GM12892 (cell line): Measurements from ENCODE around the gene GPR173.

Source experiments
- DNase-seq: peaks from one replicate; pipeline ENCODE4 v3.0.0; 2011; ENCODE audit not compliant: insufficient read length
- FAIRE-seq: peaks from 2 replicates; lab custom pipeline; 2011; peaks lifted over from hg19 to GRCh38; lab: Jason Lieb, UNC
- POLR2A ChIP-seq: IDR thresholded peaks from 2 replicates; pipeline ENCODE4 v1.6.1; 2011; ENCODE audit warnings: low read depth, low read length, control low read depth
- POLR2AphosphoS5 ChIP-seq: IDR thresholded peaks from 2 replicates; pipeline ENCODE4 v1.6.1; 2011; ENCODE audit warnings: low read depth, low read length, control low read depth
- TAF1 ChIP-seq: IDR thresholded peaks from 2 replicates; pipeline ENCODE4 v1.6.1; 2011; ENCODE audit warnings: low read depth, mild to moderate bottlenecking, control low read depth, low read length, borderline replicate concordance

Gene GPR173

GRCh38 chrX:53028678-53029077 lies 19.9 kb upstream of the GPR173 start:
- DNase-seq (no peak), FAIRE-seq (no peak)
- no peak for TF ChIP-seq POLR2A
- TF ChIP-seq POLR2AphosphoS5: no peak
- no peak for TF ChIP-seq TAF1

DNA sequence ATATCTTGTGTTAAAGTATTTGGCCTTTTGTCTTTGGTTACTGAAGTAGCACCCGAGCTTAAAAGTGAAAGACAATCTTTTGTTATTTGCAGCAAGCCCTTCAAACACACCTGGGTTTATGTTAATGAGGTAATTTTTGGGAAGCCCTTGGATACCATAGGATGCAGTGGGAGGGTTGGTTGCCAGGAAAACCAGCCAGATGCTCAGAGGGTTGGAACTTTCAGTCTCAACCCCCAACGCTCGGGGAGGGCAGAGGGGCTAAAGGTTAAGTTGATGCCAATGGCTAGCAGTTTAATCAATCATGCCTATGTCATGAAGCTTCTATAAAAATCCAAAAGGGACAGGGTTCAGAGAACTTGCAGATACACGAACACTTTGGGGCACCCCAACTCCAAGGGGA lies 17.2 kb upstream of the GPR173 start:
- DNase-seq: no peak
- TF ChIP-seq TAF1 (no peak), POLR2AphosphoS5 (no peak), POLR2A (no peak)
- FAIRE-seq: no peak

DNA sequence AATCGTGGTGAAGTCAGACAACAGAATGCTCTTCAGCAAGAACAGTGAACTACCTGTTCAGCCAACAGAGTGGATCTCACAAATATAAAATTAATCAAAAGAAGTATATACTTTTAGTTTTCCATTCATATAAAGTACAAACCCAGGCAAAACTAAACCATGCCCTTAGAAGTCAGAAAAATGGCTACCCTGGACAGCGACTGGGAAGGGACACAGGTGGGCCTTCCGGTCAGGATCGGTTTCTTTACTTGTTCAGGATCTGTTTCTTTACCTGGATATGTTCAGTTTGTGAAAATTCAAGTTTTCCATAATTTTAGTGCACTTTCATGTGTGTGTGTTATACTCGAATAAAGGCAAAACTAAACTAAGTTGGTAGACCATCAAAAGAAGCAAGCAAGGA lies 12.4 kb upstream of the GPR173 start:
- no peak for TF ChIP-seq POLR2A
- no peak for FAIRE-seq
- no peak for DNase-seq

DNA sequence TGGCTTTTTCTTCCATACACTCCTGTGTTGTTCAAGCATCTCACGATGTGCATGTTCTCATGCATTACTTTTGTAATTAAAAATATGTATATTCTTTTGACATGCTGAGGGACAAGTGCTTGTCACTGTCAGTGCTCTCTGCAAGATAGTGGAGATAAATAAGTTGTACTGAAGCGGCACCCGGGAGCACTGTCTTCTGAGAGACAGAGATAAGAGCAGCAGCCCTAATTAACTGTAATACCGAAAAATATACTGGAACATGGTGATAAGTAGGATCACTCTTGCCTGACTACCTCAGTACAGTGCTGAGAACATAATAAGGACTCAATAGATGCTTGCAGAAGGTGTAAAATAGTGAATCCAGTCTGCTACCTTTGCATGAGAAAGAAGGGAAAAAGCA lies 9.4 kb upstream of the GPR173 start:
- DNase-seq (no peak), FAIRE-seq (no peak)
- TF ChIP-seq TAF1 (no peak), POLR2AphosphoS5 (no peak), POLR2A (no peak)

DNA sequence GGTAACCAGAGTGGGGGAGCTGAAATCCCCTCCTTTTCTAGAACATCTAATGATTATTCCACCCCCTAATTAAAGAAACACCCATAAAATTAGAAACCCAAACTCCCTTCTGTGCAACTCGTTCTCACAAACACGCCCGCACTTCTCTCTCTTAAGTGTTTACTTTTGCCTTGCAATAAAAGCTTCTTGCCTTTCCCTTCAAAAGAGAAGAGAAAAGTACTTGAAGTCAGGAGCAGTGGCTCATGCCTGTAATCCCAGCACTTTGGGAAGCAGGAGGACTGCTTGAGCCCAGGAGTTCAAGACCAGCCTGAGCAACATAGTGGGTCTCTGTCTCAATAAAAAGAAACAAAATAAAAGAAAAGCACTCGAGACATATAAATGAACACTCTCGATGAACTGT lies 3.6 kb upstream of the GPR173 start:
- no peak for TF ChIP-seq POLR2AphosphoS5
- no peak for TF ChIP-seq POLR2A
- TF ChIP-seq TAF1: no peak
- no peak for DNase-seq

GRCh38 chrX:53047228-53047627 lies 1.4 kb upstream of the GPR173 start:
- TF ChIP-seq TAF1 (no peak), POLR2A (no peak), POLR2AphosphoS5 (no peak)
- FAIRE-seq: no peak
- no peak for DNase-seq

More for the DNA sequence above, 3.6 kb upstream of the GPR173 start:
- no peak for FAIRE-seq

- FAIRE-seq: no peak
- no peak for TF ChIP-seq POLR2AphosphoS5
- TF ChIP-seq POLR2A: no peak
- TF ChIP-seq TAF1: no peak
- DNase-seq: no peak
These were observed 533 bp downstream of the GPR173 start for GRCh38 chrX:53049127-53049517.

- FAIRE-seq (no peak), DNase-seq (no peak)
- TF ChIP-seq TAF1 (no peak), POLR2AphosphoS5 (no peak), POLR2A (no peak)
These were observed 2.3 kb downstream of the GPR173 start for GRCh38 chrX:53050841-53051240.

DNA sequence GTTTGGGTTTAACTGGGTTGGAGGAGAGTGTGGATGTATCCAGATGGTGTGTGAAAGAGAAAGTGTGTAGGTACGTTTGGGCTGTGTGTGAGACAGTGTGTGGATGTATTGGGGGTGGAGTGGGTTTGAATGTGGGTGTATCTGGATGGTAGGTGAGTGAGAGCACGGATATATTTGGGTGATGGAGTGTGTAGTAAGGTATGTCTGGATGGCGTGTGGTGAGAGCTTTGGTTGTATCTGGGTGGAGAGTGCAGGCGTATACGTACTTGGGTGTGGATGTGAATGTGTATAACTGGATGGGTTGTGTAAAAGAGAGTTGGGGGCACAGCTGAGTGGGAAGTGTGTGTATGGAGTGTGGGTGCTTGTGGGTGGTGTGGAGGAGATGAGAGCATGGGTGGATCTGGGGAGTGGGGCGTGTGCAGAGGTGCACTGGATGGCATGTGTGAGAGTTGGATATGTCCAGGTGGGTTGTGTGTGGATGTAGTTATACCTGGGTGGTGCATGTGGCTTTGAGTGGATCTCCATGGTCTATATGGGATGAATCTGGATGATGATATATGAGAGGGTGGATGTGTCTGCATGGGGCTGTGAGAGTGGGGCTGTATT lies 6.8 kb downstream of the GPR173 start:
- no peak for TF ChIP-seq POLR2AphosphoS5
- TF ChIP-seq TAF1: no peak
- TF ChIP-seq POLR2A: no peak
- FAIRE-seq (no peak), DNase-seq (no peak)

DNA sequence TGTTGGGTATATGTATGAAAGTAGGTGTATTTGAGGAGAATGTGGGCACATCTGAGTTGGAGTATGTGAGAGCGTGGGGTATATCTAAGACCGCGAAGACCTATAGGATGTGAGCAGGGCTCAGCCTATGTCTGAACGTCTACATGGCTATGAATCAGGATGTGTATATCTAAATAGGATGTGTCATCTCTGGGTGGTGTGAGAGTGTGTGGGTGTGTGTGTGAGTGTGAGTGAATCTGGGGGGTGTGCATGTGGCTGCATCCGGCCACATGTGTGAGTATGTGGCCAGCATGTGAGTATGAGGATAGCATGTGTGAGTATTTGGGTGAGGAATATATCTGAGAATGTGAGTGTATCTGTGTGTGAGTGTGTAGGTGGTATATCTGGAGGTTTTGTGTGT lies 7.7 kb downstream of the GPR173 start:
- no peak for FAIRE-seq
- DNase-seq: no peak
- TF ChIP-seq POLR2AphosphoS5: no peak
- TF ChIP-seq TAF1: no peak
- no peak for TF ChIP-seq POLR2A

DNA sequence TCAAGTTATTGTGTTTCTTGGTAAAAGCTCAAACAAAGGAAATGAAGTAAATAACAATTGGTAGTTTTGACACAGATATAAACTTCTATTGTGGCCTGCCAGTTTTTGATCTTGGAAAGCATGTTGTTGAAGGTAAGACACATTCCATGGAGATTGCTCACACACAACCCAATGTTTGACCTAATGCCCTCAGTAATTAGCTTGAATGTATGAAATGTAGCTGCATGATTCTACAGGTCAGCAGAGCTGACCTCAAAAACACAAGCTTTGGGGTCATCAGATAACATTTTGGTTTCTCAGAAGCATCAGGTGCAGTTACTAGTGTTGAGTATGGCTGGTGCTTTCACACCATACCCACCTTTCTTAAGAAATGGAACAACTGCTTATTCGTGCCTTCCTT lies 16.5 kb downstream of the GPR173 start:
- no peak for FAIRE-seq
- no peak for DNase-seq
- no peak for TF ChIP-seq TAF1
- TF ChIP-seq POLR2A: no peak
- no peak for TF ChIP-seq POLR2AphosphoS5

- TF ChIP-seq POLR2AphosphoS5: no peak
- TF ChIP-seq TAF1: no peak
- TF ChIP-seq POLR2A: no peak
- no peak for FAIRE-seq
These were observed 22.5 kb downstream of the GPR173 start for GRCh38 chrX:53071064-53071463.

More at GRCh38 chrX:53071064-53071463, 22.5 kb downstream of the GPR173 start:
- no peak for DNase-seq
